Measurements from ENCODE around the gene RPS6KL1. TPM values are rescaled to one million over a fixed set of nuclear protein-coding genes. Genes with fewer than 3 reads are reported as not detected.
"Not testable (repeated sequence)": the region's sequence is repeated elsewhere in the genome, so short reads cannot be mapped to it uniquely, and the experiment has no call there.

RPS6KL1 gene
- total RNA-seq, 1 experiment from 2014 or later = 9.4 TPM

- no peak for DNase-seq (ENCODE audit: low spot score)
Measured at GRCh38 chr14:74936151-74936550, 13.1 kb upstream of the RPS6KL1 start.

GRCh38 chr14:74935360-74935680 lies 12.3 kb upstream of the RPS6KL1 start:
- DNase-seq (ENCODE audit: low spot score) = no peak

GRCh38 chr14:74934476-74935359 lies 11.7 kb upstream of the RPS6KL1 start:
- no peak for DNase-seq (ENCODE audit: low spot score)

GRCh38 chr14:74934041-74934440 lies 11.0 kb upstream of the RPS6KL1 start:
- no peak for DNase-seq (ENCODE audit: low spot score)

- DNase-seq (ENCODE audit: low spot score) = not testable (repeated sequence)
Measured at GRCh38 chr14:74932936-74933335, 9.9 kb upstream of the RPS6KL1 start.

GRCh38 chr14:74932401-74932901 lies 9.4 kb upstream of the RPS6KL1 start:
- no peak for DNase-seq (ENCODE audit: low spot score)

- not testable (repeated sequence) for DNase-seq (ENCODE audit: low spot score)
Measured at GRCh38 chr14:74931744-74932143, 8.7 kb upstream of the RPS6KL1 start.

GRCh38 chr14:74929242-74929641 lies 6.2 kb upstream of the RPS6KL1 start:
- DNase-seq (ENCODE audit: low spot score) = no peak

GRCh38 chr14:74927225-74927624 lies 4.2 kb upstream of the RPS6KL1 start:
- DNase-seq (ENCODE audit: low spot score) = no peak

- no peak for DNase-seq (ENCODE audit: low spot score)
Measured at GRCh38 chr14:74924061-74924460, 1.0 kb upstream of the RPS6KL1 start.

- DNase-seq (ENCODE audit: low spot score) = no peak
Measured at GRCh38 chr14:74921987-74922751, 891 bp downstream of the RPS6KL1 start.

- no peak for DNase-seq (ENCODE audit: low spot score)
Measured at GRCh38 chr14:74921053-74921620, 1.9 kb downstream of the RPS6KL1 start.

- no peak for DNase-seq (ENCODE audit: low spot score)
Measured at GRCh38 chr14:74920281-74920680, 2.8 kb downstream of the RPS6KL1 start.

GRCh38 chr14:74919421-74920165 lies 3.5 kb downstream of the RPS6KL1 start:
- no peak for DNase-seq (ENCODE audit: low spot score)

GRCh38 chr14:74918380-74918779 lies 4.7 kb downstream of the RPS6KL1 start:
- DNase-seq (ENCODE audit: low spot score) = no peak

- no peak for DNase-seq (ENCODE audit: low spot score)
Measured at GRCh38 chr14:74917646-74918081, 5.4 kb downstream of the RPS6KL1 start.

- DNase-seq (ENCODE audit: low spot score) = no peak
Measured at GRCh38 chr14:74917178-74917543, 5.9 kb downstream of the RPS6KL1 start.

- no peak for DNase-seq (ENCODE audit: low spot score)
Measured at GRCh38 chr14:74915826-74916225, 7.2 kb downstream of the RPS6KL1 start.

GRCh38 chr14:74915426-74915825 lies 7.6 kb downstream of the RPS6KL1 start:
- DNase-seq (ENCODE audit: low spot score) = no peak

- peak; percentile 69 for DNase-seq (ENCODE audit: low spot score)
Measured at GRCh38 chr14:74913986-74914573, 9.0 kb downstream of the RPS6KL1 start.

- no peak for DNase-seq (ENCODE audit: low spot score)
Measured at GRCh38 chr14:74913393-74913910, 9.6 kb downstream of the RPS6KL1 start.
